ENCODE data around the gene RPN2.

The RPN2 gene

DNA sequence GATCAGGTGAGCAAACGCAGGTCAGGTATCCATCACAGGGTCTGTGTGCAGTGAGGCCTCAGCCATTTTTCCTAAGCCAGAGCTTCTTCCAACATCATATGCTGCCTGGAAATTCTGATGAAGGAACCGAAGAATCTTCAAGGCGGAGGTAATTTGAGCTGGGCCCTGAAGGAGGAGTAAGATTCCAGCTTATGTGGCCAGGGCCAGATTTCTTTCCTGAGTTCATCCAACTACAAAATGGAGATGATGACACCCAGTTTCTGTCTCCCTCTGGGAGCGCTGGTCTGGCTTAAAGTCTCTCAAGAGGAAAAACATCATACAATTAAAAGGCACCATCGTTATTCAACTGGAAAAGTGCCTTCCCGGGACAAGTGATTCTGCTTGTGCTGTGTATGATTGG is 103.4 kb downstream of the RPN2 start:
- TF ChIP-seq POLR2AphosphoS5 (IDR thresholded peaks at IDR 0.05; ENCODE audit: low read depth, low read length) (no peak), TAF1 (IDR thresholded peaks at IDR 0.05; ENCODE audit: borderline replicate concordance, insufficient read depth, low read length) (no peak), FOXP2 (optimal IDR thresholded peaks at IDR 0.05; ENCODE audit: borderline replicate concordance, extremely low read depth, extremely low read length, insufficient read depth) (no peak), SIN3A (IDR thresholded peaks at IDR 0.05; ENCODE audit: borderline replicate concordance, insufficient read depth, low read length) (no peak)
- TF ChIP-seq, protein P1, sequence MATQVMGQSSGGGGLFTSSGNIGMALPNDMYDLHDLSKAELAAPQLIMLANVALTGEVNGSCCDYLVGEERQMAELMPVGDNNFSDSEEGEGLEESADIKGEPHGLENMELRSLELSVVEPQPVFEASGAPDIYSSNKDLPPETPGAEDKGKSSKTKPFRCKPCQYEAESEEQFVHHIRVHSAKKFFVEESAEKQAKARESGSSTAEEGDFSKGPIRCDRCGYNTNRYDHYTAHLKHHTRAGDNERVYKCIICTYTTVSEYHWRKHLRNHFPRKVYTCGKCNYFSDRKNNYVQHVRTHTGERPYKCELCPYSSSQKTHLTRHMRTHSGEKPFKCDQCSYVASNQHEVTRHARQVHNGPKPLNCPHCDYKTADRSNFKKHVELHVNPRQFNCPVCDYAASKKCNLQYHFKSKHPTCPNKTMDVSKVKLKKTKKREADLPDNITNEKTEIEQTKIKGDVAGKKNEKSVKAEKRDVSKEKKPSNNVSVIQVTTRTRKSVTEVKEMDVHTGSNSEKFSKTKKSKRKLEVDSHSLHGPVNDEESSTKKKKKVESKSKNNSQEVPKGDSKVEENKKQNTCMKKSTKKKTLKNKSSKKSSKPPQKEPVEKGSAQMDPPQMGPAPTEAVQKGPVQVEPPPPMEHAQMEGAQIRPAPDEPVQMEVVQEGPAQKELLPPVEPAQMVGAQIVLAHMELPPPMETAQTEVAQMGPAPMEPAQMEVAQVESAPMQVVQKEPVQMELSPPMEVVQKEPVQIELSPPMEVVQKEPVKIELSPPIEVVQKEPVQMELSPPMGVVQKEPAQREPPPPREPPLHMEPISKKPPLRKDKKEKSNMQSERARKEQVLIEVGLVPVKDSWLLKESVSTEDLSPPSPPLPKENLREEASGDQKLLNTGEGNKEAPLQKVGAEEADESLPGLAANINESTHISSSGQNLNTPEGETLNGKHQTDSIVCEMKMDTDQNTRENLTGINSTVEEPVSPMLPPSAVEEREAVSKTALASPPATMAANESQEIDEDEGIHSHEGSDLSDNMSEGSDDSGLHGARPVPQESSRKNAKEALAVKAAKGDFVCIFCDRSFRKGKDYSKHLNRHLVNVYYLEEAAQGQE (IDR thresholded peaks at IDR 0.05; ENCODE audit: insufficient read depth in 1 of 2, low read depth in 2 of 2, low read length in 2 of 2), result no peak

DNA sequence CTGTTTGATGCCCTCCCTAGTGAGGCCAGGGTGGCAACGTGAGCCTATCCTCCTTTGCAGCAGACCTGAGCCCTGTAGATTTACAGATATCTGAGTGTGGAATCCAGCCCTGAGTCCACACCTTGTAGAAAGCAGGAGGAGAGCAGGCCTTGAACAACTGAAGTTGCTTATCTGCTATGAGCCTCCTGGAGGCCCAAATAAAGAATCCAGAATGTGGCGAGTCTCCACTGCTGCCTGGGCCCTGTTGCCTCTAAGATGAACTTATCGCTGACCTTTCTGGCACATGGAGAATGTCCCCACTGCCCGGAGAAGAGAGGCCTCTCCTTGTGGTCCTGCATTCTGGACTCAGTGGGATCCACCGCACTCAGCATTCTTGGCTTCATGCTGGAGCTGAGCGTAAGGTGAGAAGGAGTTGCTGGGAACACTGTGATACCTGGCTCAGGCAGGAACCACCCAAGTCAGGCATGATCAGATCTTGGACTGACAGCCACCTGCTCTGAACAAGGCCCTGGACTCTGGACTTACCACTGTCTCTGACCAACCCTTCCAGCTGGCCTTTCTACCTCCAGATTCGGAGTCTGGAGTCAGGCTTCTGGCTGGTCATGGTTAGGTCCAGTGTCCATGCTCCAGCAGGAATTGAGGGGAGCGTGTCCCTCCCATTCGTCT is 104.5 kb downstream of the RPN2 start:
- TF ChIP-seq, protein P1 (IDR thresholded peaks at IDR 0.05; ENCODE audit: insufficient read depth in 1 of 2, low read depth in 2 of 2, low read length in 2 of 2), result no peak
- TF ChIP-seq SIN3A (IDR thresholded peaks at IDR 0.05; ENCODE audit: borderline replicate concordance, insufficient read depth, low read length), result no peak

DNA sequence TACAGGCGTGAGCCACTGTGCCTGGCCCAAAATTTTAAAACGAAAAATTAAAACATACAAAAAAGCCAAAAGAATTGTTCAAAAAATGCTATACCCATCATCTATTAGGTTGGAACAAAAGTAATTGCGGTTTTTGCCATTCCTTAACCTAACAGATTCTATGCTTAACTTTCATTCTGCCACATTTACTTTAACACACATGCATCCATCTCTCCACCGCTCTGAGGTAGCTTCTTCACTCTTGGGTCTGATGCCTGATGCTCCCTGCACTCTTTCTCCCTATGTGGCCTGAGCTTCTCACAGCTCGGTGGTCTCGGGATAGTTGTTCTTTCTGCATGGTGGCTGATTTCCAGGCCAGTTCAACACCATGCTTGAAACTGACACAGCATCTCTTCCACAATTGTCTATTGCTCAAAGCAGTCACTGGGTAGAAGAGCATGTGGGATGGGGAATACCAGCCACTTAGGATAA is 105.6 kb downstream of the RPN2 start:
- TF ChIP-seq POLR2AphosphoS5 (IDR thresholded peaks at IDR 0.05; ENCODE audit: low read depth, low read length) (no peak), SIN3A (IDR thresholded peaks at IDR 0.05; ENCODE audit: borderline replicate concordance, insufficient read depth, low read length) (no peak), FOXP2 (optimal IDR thresholded peaks at IDR 0.05; ENCODE audit: borderline replicate concordance, extremely low read depth, extremely low read length, insufficient read depth) (no peak), TAF1 (IDR thresholded peaks at IDR 0.05; ENCODE audit: borderline replicate concordance, insufficient read depth, low read length) (no peak)
- TF ChIP-seq, protein P1 (IDR thresholded peaks at IDR 0.05; ENCODE audit: insufficient read depth in 1 of 2, low read depth in 2 of 2, low read length in 2 of 2), result no peak

DNA sequence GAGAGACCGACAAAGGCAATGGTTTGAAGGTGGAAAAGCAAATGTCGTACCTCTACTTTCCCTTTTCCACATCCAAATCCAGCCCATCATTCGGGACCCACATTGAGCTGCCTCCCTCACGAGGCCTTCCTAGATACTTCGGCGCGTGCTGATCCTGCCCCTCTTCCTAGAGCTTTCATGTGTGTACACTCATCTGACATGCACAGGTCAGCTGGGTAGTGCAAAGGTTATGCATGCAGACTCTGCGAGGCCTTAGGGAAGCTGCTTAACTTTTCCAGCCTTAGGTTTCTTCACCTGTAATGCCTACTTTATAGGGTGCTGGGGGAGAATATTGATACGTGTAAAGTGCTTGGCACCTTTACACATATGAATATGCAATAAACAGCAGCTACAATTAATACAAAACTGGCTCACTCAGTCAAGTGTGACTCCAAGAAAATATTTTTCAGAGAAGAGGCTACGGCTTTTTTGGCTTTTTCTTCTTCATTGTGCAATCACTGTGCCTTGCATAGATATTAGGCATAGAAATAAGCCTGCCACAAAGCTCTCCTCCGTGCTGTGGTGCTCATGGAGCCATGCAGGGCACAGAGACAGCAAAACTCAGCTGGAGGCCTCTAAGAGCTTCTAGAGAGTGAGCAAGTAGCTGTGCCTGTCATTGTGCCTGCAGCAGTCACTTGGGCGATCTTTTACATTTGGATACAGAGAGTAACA is 106.7 kb downstream of the RPN2 start:
- TF ChIP-seq TAF1 (IDR thresholded peaks at IDR 0.05; ENCODE audit: borderline replicate concordance, insufficient read depth, low read length) (no peak), POLR2AphosphoS5 (IDR thresholded peaks at IDR 0.05; ENCODE audit: low read depth, low read length) (no peak), SIN3A (IDR thresholded peaks at IDR 0.05; ENCODE audit: borderline replicate concordance, insufficient read depth, low read length) (no peak), FOXP2 (optimal IDR thresholded peaks at IDR 0.05; ENCODE audit: borderline replicate concordance, extremely low read depth, extremely low read length, insufficient read depth) (no peak)
- TF ChIP-seq, protein P1 (IDR thresholded peaks at IDR 0.05; ENCODE audit: insufficient read depth in 1 of 2, low read depth in 2 of 2, low read length in 2 of 2), result no peak

All from PFSK-1 (cell line).